Lung (tissue), 12 donors: ENCODE results near the gene CRTAC1. TPM values are rescaled to one million over a fixed set of nuclear protein-coding genes. Genes with fewer than 3 reads are reported as not detected.
"Not testable (repeated sequence)": the region's sequence is repeated elsewhere in the genome, so short reads cannot be mapped to it uniquely, and the experiment has no call there.

Experiments used
- ATAC-seq: fragments of 200-7000 bp; cut with Tn5 transposase; one replicate; pipeline ENCODE4 v1.9.1; 2020; ENCODE audit warnings: moderate number of reproducible peaks; ENCODE audit not compliant: insufficient read depth, low FRiP score
- DNase-seq, 3 donors: peaks; one replicate each; pipeline ENCODE4 v3.0.0-alpha.2; 2013 to 2017
- H3K27ac ChIP-seq, 2 donors: one replicate each; pipeline ENCODE4 v1.5.1; 2013; ENCODE audit warnings: mild to moderate bottlenecking in 2 of 2, moderate library complexity in 2 of 2, control low read depth in 1 of 2, inconsistent platforms in 1 of 2, low read depth in 1 of 2, low read length in 1 of 2
- H3K27me3 ChIP-seq, 3 donors: one replicate each; pipeline ENCODE4 v1.5.1; 2013; ENCODE audit warnings: low read length in 2 of 3; ENCODE audit not compliant: control insufficient read depth in 3 of 3, insufficient read depth in 3 of 3
- H3K36me3 ChIP-seq, 4 donors: one replicate each; pipeline ENCODE4 v1.5.1; 2013; ENCODE audit warnings: low read length in 4 of 4, mild to moderate bottlenecking in 1 of 4, moderate library complexity in 1 of 4; ENCODE audit not compliant: control insufficient read depth in 4 of 4, insufficient read depth in 4 of 4
- H3K4me1 ChIP-seq, 5 donors: one replicate each; pipeline ENCODE4 v1.5.1; 2013; ENCODE audit warnings: low read length in 5 of 5, mild to moderate bottlenecking in 2 of 5, moderate library complexity in 1 of 5; ENCODE audit not compliant: control insufficient read depth in 5 of 5, insufficient read depth in 5 of 5
- H3K4me3 ChIP-seq: one replicate; pipeline ENCODE4 v1.5.1; 2013; ENCODE audit warnings: mild to moderate bottlenecking, control low read depth, moderate library complexity
- H3K9ac ChIP-seq, 2 donors: one replicate each; pipeline ENCODE4 v1.5.1; 2013; ENCODE audit warnings: low read length in 2 of 2, control low read depth in 1 of 2; ENCODE audit not compliant: insufficient read depth in 1 of 2
- H3K9me3 ChIP-seq, 4 donors: one replicate each; pipeline ENCODE4 v1.5.1; 2013; ENCODE audit warnings: low read length in 3 of 4, mild to moderate bottlenecking in 1 of 4, moderate library complexity in 1 of 4; ENCODE audit not compliant: control insufficient read depth in 4 of 4, insufficient read depth in 3 of 4
- WGBS, 2 donors: extraction: QIAGEN DNeasy Blood & Tissue Kit; methylation state at CpG; one replicate each; pipeline ENCODE4 v1.1.7; 2013; 5-methylcytosine and 5-hydroxymethylcytosine counted together
- polyA plus RNA-seq, 2 donors: library from polyadenylated mRNA; stranded (reverse); fragments of 200-250 nt; gene quantifications; one replicate each; pipeline ENCODE4 v1.2.1, GENCODE V29; 2013
- total RNA-seq, 2 donors: library from RNA; depleted of rRNA in 1 of 2; stranded (reverse); fragments of >200 nt in 1 of 2; gene quantifications; one replicate each; pipeline ENCODE4 v1.2.1, GENCODE V29; 2014 to 2021
- TF ChIP-seq, protein P1 (sequence below): IDR thresholded peaks from 2 replicates; pipeline ENCODE4 v1.5.1; 2012; ENCODE audit warnings: mild to moderate bottlenecking; ENCODE audit errors: control extremely low read depth, extremely low read depth
- donor health status: control.
- donor health status: control.
- donor health status: Bipolar disorder and iron deficiency.
- donor health status: healthy.
- donor health status: DM: yes; HTN: yes; CAD: no.

CRTAC1 gene
- total and polyA plus RNA-seq, 4 donors = 45.8 to 82.4 (median 54.3) TPM

DNA sequence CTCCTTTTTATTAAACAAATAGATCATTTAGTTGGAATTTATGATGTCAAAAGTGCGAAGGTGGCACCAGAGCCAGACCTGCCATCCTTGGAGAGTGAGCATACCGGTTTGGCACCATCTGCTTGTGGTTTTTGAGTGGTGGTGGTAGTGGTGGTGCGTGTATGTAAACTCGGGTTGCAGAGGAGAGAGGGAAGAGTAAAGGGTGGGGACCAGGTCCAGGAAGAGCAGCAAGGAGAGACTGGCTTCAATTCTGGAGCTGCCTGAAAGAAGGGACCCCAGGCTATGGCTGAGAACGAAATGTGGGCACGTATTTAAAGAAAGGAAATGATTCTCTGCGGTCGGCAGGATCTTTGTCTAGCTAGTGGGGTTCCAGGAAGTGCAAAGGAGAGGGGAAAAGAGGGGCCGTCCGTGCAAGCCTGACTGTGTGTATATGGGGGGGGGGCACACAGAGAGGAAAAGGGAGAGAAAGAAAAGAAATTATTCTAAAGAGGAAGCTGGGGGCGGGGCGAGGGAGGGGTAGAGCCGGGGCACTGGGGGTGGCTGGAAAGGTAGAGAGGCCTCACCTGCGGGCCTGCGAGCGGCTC is 181.2 kb downstream of the CRTAC1 start:
- WGBS, 2 donors = 4% methylated on average over 14 to 16 of the region's 16 CpGs
- H3K4me3 ChIP-seq = peak overlapping the region; percentile 42

DNA sequence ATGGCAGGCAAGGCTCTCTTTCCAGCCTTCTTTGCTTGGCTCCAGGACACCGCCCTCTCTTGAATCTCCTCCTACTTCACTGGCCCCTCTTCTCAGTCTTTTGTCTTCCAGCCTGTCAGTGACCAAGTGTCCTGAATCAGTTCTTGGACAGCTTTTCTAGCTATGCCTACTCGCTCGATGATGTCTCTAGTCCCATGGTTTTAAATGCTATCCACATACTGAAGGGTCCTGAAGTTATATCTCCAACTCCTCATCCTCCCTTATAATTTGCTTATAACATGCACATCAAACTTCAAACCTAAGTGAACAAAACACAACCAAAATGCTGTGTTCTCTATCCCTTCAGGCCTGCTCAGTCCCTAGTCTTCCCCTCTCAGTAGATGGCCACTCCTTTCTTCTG is 185.7 kb downstream of the CRTAC1 start:
- 93 to 95% methylated on average over 3 of the region's 3 CpGs for WGBS, 2 donors
- no peak for ATAC-seq

More for the DNA sequence above, 181.2 kb downstream of the CRTAC1 start:
- Histone ChIP-seq H3K9me3 (no peaks in the 10 kb centered on the region), H3K27me3 (peaks cover 0 to 37% (median 23%) of the 10 kb centered on the region in 3 donors), H3K27ac (no peak overlapping the region), H3K9ac (no peak overlapping the region), H3K36me3 (no peaks in the 10 kb centered on the region), H3K4me1 (peaks cover 0 to 6% (median 0%) of the 10 kb centered on the region in 5 donors)
- ATAC-seq (peak; percentile 55), DNase-seq (no peak)
- TF ChIP-seq, protein P1, sequence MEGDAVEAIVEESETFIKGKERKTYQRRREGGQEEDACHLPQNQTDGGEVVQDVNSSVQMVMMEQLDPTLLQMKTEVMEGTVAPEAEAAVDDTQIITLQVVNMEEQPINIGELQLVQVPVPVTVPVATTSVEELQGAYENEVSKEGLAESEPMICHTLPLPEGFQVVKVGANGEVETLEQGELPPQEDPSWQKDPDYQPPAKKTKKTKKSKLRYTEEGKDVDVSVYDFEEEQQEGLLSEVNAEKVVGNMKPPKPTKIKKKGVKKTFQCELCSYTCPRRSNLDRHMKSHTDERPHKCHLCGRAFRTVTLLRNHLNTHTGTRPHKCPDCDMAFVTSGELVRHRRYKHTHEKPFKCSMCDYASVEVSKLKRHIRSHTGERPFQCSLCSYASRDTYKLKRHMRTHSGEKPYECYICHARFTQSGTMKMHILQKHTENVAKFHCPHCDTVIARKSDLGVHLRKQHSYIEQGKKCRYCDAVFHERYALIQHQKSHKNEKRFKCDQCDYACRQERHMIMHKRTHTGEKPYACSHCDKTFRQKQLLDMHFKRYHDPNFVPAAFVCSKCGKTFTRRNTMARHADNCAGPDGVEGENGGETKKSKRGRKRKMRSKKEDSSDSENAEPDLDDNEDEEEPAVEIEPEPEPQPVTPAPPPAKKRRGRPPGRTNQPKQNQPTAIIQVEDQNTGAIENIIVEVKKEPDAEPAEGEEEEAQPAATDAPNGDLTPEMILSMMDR = no peak

DNA sequence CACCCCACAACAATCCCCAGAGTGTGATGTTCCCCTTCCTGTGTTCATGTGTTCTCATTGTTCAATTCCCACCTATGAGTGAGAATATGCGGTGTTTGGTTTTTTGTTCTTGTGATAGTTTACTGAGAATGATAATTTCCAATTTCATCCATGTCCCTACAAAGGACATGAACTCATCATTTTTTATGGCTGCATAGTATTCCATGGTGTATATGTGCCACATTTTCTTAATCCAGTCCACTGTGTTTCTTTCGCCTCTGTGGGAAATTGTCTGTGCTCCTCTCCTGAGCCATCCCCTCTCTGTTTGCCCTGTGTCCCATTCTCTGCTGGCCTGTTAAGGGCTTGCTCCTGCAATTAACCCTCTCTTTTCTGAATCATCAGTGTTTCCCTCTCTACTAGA is 186.4 kb downstream of the CRTAC1 start:
- H3K9ac ChIP-seq, DNase-seq, H3K27ac ChIP-seq, H3K36me3 ChIP-seq, H3K27me3 ChIP-seq, H3K9me3 ChIP-seq, ATAC-seq, H3K4me1 ChIP-seq, H3K4me3 ChIP-seq: not testable (repeated sequence)
- WGBS, 2 donors = 93 to 98% methylated on average over 1 of the region's 2 CpGs

More for the DNA sequence above, 185.7 kb downstream of the CRTAC1 start:
- H3K9ac ChIP-seq = no peak overlapping the region
- no peak overlapping the region for H3K4me3 ChIP-seq
- H3K36me3 ChIP-seq = no peaks in the 10 kb centered on the region
- peaks cover 0 to 2% (median 0%) of the 10 kb centered on the region in 5 donors for H3K4me1 ChIP-seq
- DNase-seq = no peak
- TF ChIP-seq, protein P1 = no peak
- no peaks in the 10 kb centered on the region for H3K9me3 ChIP-seq
- H3K27ac ChIP-seq = no peak overlapping the region
- peaks cover 0 to 10% (median 7%) of the 10 kb centered on the region in 3 donors for H3K27me3 ChIP-seq

GRCh38 chr10:97843281-97843671 is 187.1 kb downstream of the CRTAC1 start:
- TF ChIP-seq, protein P1 = no peak
- DNase-seq = no peak
- 29 to 38% methylated on average over 2 of the region's 2 CpGs for WGBS, 2 donors
- H3K4me3 ChIP-seq = no peak overlapping the region
- H3K27ac ChIP-seq = no peak overlapping the region
- no peak overlapping the region for H3K9ac ChIP-seq
- ATAC-seq = no peak
- H3K36me3 ChIP-seq = no peaks in the 10 kb centered on the region
- no peaks in the 10 kb centered on the region for H3K9me3 ChIP-seq
- H3K27me3 ChIP-seq = peaks cover 0 to 3% (median 3%) of the 10 kb centered on the region in 3 donors
- peaks cover 0 to 2% (median 0%) of the 10 kb centered on the region in 5 donors for H3K4me1 ChIP-seq
